GM12878 (cell line): ENCODE data around the gene BTBD3.

Source experiments
- CHD1 ChIP-seq: IDR thresholded peaks from 2 replicates; pipeline ENCODE4 v1.6.1; 2012; ENCODE audit warnings: low read depth, low read length, improper control_type of control experiment
- CHD4 ChIP-seq: fragments of 200-600 bp; sonication (generic); IDR thresholded peaks from 2 replicates; pipeline ENCODE4 v1.6.1; 2016; ENCODE audit warnings: mild to moderate bottlenecking
- CREM ChIP-seq: IDR thresholded peaks from 2 replicates; pipeline ENCODE4 v1.6.1; 2014; ENCODE audit warnings: antibody characterized with exemption, low read depth
- EZH2 ChIP-seq: IDR thresholded peaks from 2 replicates; pipeline ENCODE4 v1.6.1; 2012; ENCODE audit warnings: low read depth, mild to moderate bottlenecking, control low read depth, inconsistent platforms, low read length, borderline replicate concordance; ENCODE audit not compliant: control insufficient read depth
- FOS ChIP-seq: IDR thresholded peaks from 3 replicates; pipeline ENCODE4 v1.6.1; 2011; ENCODE audit warnings: borderline replicate concordance; ENCODE audit not compliant: insufficient read length; ENCODE audit errors: extremely low read depth
- HDGF ChIP-seq: fragments of 450-650 bp; IDR thresholded peaks from 2 replicates; pipeline ENCODE4 v1.6.1; 2016; ENCODE audit warnings: antibody characterized with exemption
- NR2C2 ChIP-seq: IDR thresholded peaks from 2 replicates; pipeline ENCODE4 v1.6.1; 2011; ENCODE audit warnings: borderline replicate concordance, low read depth; ENCODE audit not compliant: control insufficient read depth, insufficient read length
- RAD21 ChIP-seq: IDR thresholded peaks from 2 replicates; pipeline ENCODE4 v1.6.1; 2011; ENCODE audit warnings: mild to moderate bottlenecking, low read depth, low read length, moderate library complexity; ENCODE audit not compliant: insufficient read depth
- RFX5 ChIP-seq: IDR thresholded peaks from 2 replicates; pipeline ENCODE4 v1.6.1; 2011; ENCODE audit warnings: low read depth, low read length, improper control_type of control experiment
- SREBF2 ChIP-seq: IDR thresholded peaks from 2 replicates; pipeline ENCODE4 v1.6.1; 2012; ENCODE audit warnings: mild to moderate bottlenecking, low read length
- ZNF207 ChIP-seq: fragments of 450-650 bp; IDR thresholded peaks from 2 replicates; pipeline ENCODE4 v1.6.1; 2014; ENCODE audit warnings: antibody characterized with exemption, mild to moderate bottlenecking, borderline replicate concordance
- TF ChIP-seq, protein P1 (sequence below), 3 experiments: IDR thresholded peaks in 2 of 3; conservative IDR thresholded peaks in 1 of 3; 2 replicates each; pipeline ENCODE4 v1.5.1; 2011; ENCODE audit warnings: low read depth in 3 of 3, low read length in 3 of 3, mild to moderate bottlenecking in 3 of 3, control low read depth in 2 of 3, moderate library complexity in 2 of 3, inconsistent platforms in 1 of 3, mixed read lengths in 1 of 3; ENCODE audit not compliant: control insufficient read depth in 2 of 3, insufficient read depth in 1 of 3; ENCODE audit errors: extremely low read depth in 1 of 3

DNA sequence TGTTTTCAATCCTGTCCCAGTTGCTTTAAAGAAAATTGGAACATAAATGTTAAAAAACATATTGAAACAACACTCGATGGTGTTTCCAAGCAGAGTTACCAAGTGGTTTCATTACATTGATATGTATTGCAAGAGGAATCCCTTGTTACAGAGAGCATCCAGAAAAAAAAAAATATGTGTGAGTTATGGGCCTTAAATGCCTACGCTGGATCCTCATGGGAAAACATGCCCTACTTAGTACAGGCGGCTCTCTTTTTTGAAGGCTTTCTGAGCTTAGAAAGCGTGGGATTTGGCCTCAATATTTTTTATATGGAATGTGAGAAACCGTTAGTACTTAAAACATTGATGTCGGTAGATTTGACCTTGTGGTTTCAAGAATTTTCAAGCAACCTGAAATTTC lies 26.1 kb downstream of the BTBD3 start:
- no peak for TF ChIP-seq CHD4
- TF ChIP-seq, protein P1, sequence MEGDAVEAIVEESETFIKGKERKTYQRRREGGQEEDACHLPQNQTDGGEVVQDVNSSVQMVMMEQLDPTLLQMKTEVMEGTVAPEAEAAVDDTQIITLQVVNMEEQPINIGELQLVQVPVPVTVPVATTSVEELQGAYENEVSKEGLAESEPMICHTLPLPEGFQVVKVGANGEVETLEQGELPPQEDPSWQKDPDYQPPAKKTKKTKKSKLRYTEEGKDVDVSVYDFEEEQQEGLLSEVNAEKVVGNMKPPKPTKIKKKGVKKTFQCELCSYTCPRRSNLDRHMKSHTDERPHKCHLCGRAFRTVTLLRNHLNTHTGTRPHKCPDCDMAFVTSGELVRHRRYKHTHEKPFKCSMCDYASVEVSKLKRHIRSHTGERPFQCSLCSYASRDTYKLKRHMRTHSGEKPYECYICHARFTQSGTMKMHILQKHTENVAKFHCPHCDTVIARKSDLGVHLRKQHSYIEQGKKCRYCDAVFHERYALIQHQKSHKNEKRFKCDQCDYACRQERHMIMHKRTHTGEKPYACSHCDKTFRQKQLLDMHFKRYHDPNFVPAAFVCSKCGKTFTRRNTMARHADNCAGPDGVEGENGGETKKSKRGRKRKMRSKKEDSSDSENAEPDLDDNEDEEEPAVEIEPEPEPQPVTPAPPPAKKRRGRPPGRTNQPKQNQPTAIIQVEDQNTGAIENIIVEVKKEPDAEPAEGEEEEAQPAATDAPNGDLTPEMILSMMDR (IDR thresholded peaks at IDR 0.05 in 2 of 3, conservative IDR thresholded peaks at IDR 0.05 in 1 of 3; ENCODE audit: control insufficient read depth in 2 of 3, extremely low read depth in 1 of 3, insufficient read depth in 1 of 3, low read depth in 3 of 3, low read length in 3 of 3): no peak
- TF ChIP-seq NR2C2: no peak
- TF ChIP-seq SREBF2: no peak
- TF ChIP-seq HDGF: no peak
- TF ChIP-seq FOS: no peak
- TF ChIP-seq RAD21: no peak
- TF ChIP-seq RFX5: no peak
- TF ChIP-seq CHD1: no peak
- TF ChIP-seq CREM: no peak
- TF ChIP-seq EZH2: no peak
- TF ChIP-seq ZNF207: no peak
